ENCODE data around the gene PTTG1.

PTTG1 gene

GRCh38 chr5:160382346-160382745, 39.3 kb upstream of the PTTG1 start:
- Histone ChIP-seq H4K8ac (ENCODE audit: low read depth, low read length) (no peak overlapping the region), H3K18ac (ENCODE audit: low read length) (no peak overlapping the region), H2AFZ (ENCODE audit: low read length) (no peak overlapping the region), H2BK5ac (ENCODE audit: low read length) (no peak overlapping the region), H3K9ac (ENCODE audit: low read depth, low read length, poor library complexity) (no peak overlapping the region), H3K14ac (ENCODE audit: low read length) (no peak overlapping the region), H3K27ac (replicated peaks; ENCODE audit: low read length) (no peak overlapping the region), H3K4ac (ENCODE audit: low read length) (no peak overlapping the region), H3K79me1 (ENCODE audit: low read depth, low read length) (no peaks in the 10 kb centered on the region), H3K4me1 (ENCODE audit: control insufficient read depth in 2 of 2, insufficient read depth in 1 of 2, low read depth in 1 of 2, low read length in 2 of 2) (peaks cover 0 to 7% of the 10 kb centered on the region in 2 donors), H2BK12ac (ENCODE audit: low read length) (no peak overlapping the region), H3K9me3 (replicated peaks in 1 of 2; ENCODE audit: control insufficient read depth in 2 of 2, insufficient read depth in 1 of 2, low read depth in 1 of 2, low read length in 2 of 2) (peaks cover 0 to 3% of the 10 kb centered on the region in 2 donors), H2BK120ac (ENCODE audit: low read depth, low read length) (no peak overlapping the region), H4K91ac (ENCODE audit: low read depth, low read length, poor library complexity) (no peak overlapping the region), H2BK15ac (ENCODE audit: low read length) (no peak overlapping the region), H3K27me3 (ENCODE audit: control insufficient read depth in 3 of 3, insufficient read depth in 3 of 3, low read depth in 1 of 3, low read length in 3 of 3) (no peaks in the 10 kb centered on the region), H2AK5ac (ENCODE audit: low read depth, low read length) (no peak overlapping the region), H3K23ac (ENCODE audit: low read depth, low read length, poor library complexity) (no peak overlapping the region), H3K4me2 (ENCODE audit: insufficient read depth, low read length, poor library complexity, severe bottlenecking) (no peak overlapping the region), H3K4me3 (ENCODE audit: low read length in 2 of 2) (no peak overlapping the region), H3K36me3 (replicated peaks in 1 of 2; ENCODE audit: control insufficient read depth in 2 of 2, insufficient read depth in 2 of 2, low read length in 2 of 2) (no peaks in the 10 kb centered on the region)
- no CpG with 5 or more reads among the region's 3 CpGs for WGBS, 2 donors (ENCODE audit: extremely low coverage in 2 of 2, insufficient read length in 2 of 2, insufficient replicate concordance in 1 of 2)
- DNase-seq (ENCODE audit: low spot score), result no peak

- no peak overlapping the region for H3K4me2 ChIP-seq (ENCODE audit: insufficient read depth, low read length, poor library complexity, severe bottlenecking)
- H3K79me1 ChIP-seq (ENCODE audit: low read depth, low read length), result no peaks in the 10 kb centered on the region
- H2BK5ac ChIP-seq (ENCODE audit: low read length), result no peak overlapping the region
- no peak overlapping the region for H3K4me3 ChIP-seq (ENCODE audit: low read length in 2 of 2)
- H3K36me3 ChIP-seq (replicated peaks in 1 of 2; ENCODE audit: control insufficient read depth in 2 of 2, insufficient read depth in 2 of 2, low read length in 2 of 2), result peaks cover 0 to 6% of the 10 kb centered on the region in 2 donors
- H4K91ac ChIP-seq (ENCODE audit: low read depth, low read length, poor library complexity), result no peak overlapping the region
- H2BK15ac ChIP-seq (ENCODE audit: low read length), result no peak overlapping the region
- no peak overlapping the region for H2AFZ ChIP-seq (ENCODE audit: low read length)
- peaks cover 0 to 2% of the 10 kb centered on the region in 2 donors for H3K4me1 ChIP-seq (ENCODE audit: control insufficient read depth in 2 of 2, insufficient read depth in 1 of 2, low read depth in 1 of 2, low read length in 2 of 2)
- peaks cover 3 to 17% of the 10 kb centered on the region in 2 donors for H3K9me3 ChIP-seq (replicated peaks in 1 of 2; ENCODE audit: control insufficient read depth in 2 of 2, insufficient read depth in 1 of 2, low read depth in 1 of 2, low read length in 2 of 2)
- H3K23ac ChIP-seq (ENCODE audit: low read depth, low read length, poor library complexity), result no peak overlapping the region
- no peaks in the 10 kb centered on the region for H3K27me3 ChIP-seq (ENCODE audit: control insufficient read depth in 3 of 3, insufficient read depth in 3 of 3, low read depth in 1 of 3, low read length in 3 of 3)
- no peak overlapping the region for H3K4ac ChIP-seq (ENCODE audit: low read length)
- H2BK120ac ChIP-seq (ENCODE audit: low read depth, low read length), result no peak overlapping the region
- no peak overlapping the region for H2AK5ac ChIP-seq (ENCODE audit: low read depth, low read length)
- WGBS, 2 donors (ENCODE audit: extremely low coverage in 2 of 2, insufficient read length in 2 of 2, insufficient replicate concordance in 1 of 2), result no CpG with 5 or more reads among the region's 1 CpG
- no peak overlapping the region for H4K8ac ChIP-seq (ENCODE audit: low read depth, low read length)
- no peak overlapping the region for H3K18ac ChIP-seq (ENCODE audit: low read length)
- no peak overlapping the region for H2BK12ac ChIP-seq (ENCODE audit: low read length)
- no peak overlapping the region for H3K27ac ChIP-seq (replicated peaks; ENCODE audit: low read length)
- no peak overlapping the region for H3K9ac ChIP-seq (ENCODE audit: low read depth, low read length, poor library complexity)
- H3K14ac ChIP-seq (ENCODE audit: low read length), result no peak overlapping the region
- DNase-seq (ENCODE audit: low spot score), result no peak
Observed at GRCh38 chr5:160384681-160385080, 37.0 kb upstream of the PTTG1 start.

GRCh38 chr5:160385496-160385895, 36.2 kb upstream of the PTTG1 start:
- no peak overlapping the region for H3K4me3 ChIP-seq (ENCODE audit: low read length in 2 of 2)
- peaks cover 3 to 17% of the 10 kb centered on the region in 2 donors for H3K9me3 ChIP-seq (replicated peaks in 1 of 2; ENCODE audit: control insufficient read depth in 2 of 2, insufficient read depth in 1 of 2, low read depth in 1 of 2, low read length in 2 of 2)
- H3K4me2 ChIP-seq (ENCODE audit: insufficient read depth, low read length, poor library complexity, severe bottlenecking), result no peak overlapping the region
- no peak overlapping the region for H2BK5ac ChIP-seq (ENCODE audit: low read length)
- H2BK12ac ChIP-seq (ENCODE audit: low read length), result no peak overlapping the region
- H4K8ac ChIP-seq (ENCODE audit: low read depth, low read length), result no peak overlapping the region
- no peak overlapping the region for H2BK120ac ChIP-seq (ENCODE audit: low read depth, low read length)
- H3K27me3 ChIP-seq (ENCODE audit: control insufficient read depth in 3 of 3, insufficient read depth in 3 of 3, low read depth in 1 of 3, low read length in 3 of 3), result no peaks in the 10 kb centered on the region
- no peak overlapping the region for H2AFZ ChIP-seq (ENCODE audit: low read length)
- H3K18ac ChIP-seq (ENCODE audit: low read length), result no peak overlapping the region
- H3K27ac ChIP-seq (replicated peaks; ENCODE audit: low read length), result no peak overlapping the region
- no peak overlapping the region for H3K9ac ChIP-seq (ENCODE audit: low read depth, low read length, poor library complexity)
- no peaks in the 10 kb centered on the region for H3K79me1 ChIP-seq (ENCODE audit: low read depth, low read length)
- H3K14ac ChIP-seq (ENCODE audit: low read length), result no peak overlapping the region
- no peak overlapping the region for H2AK5ac ChIP-seq (ENCODE audit: low read depth, low read length)
- H3K36me3 ChIP-seq (replicated peaks in 1 of 2; ENCODE audit: control insufficient read depth in 2 of 2, insufficient read depth in 2 of 2, low read length in 2 of 2), result peaks cover 0 to 6% of the 10 kb centered on the region in 2 donors
- no peak overlapping the region for H4K91ac ChIP-seq (ENCODE audit: low read depth, low read length, poor library complexity)
- no peak overlapping the region for H2BK15ac ChIP-seq (ENCODE audit: low read length)
- no peak overlapping the region for H3K4ac ChIP-seq (ENCODE audit: low read length)
- no peak for DNase-seq (ENCODE audit: low spot score)
- H3K4me1 ChIP-seq (ENCODE audit: control insufficient read depth in 2 of 2, insufficient read depth in 1 of 2, low read depth in 1 of 2, low read length in 2 of 2), result no peaks in the 10 kb centered on the region
- H3K23ac ChIP-seq (ENCODE audit: low read depth, low read length, poor library complexity), result no peak overlapping the region

GRCh38 chr5:160387445-160387844, 34.2 kb upstream of the PTTG1 start:
- H4K91ac ChIP-seq (ENCODE audit: low read depth, low read length, poor library complexity), result no peak overlapping the region
- WGBS, 2 donors (ENCODE audit: extremely low coverage in 2 of 2, insufficient read length in 2 of 2, insufficient replicate concordance in 1 of 2), result no CpG with 5 or more reads among the region's 1 CpG

More at GRCh38 chr5:160387445-160387844, 34.2 kb upstream of the PTTG1 start:
- H3K27ac ChIP-seq (replicated peaks; ENCODE audit: low read length), result no peak overlapping the region
- no peaks in the 10 kb centered on the region for H3K27me3 ChIP-seq (ENCODE audit: control insufficient read depth in 3 of 3, insufficient read depth in 3 of 3, low read depth in 1 of 3, low read length in 3 of 3)
- no peak overlapping the region for H3K4me2 ChIP-seq (ENCODE audit: insufficient read depth, low read length, poor library complexity, severe bottlenecking)
- no peak overlapping the region for H3K23ac ChIP-seq (ENCODE audit: low read depth, low read length, poor library complexity)
- no peak overlapping the region for H3K18ac ChIP-seq (ENCODE audit: low read length)
- no peak overlapping the region for H3K14ac ChIP-seq (ENCODE audit: low read length)
- no peak overlapping the region for H4K8ac ChIP-seq (ENCODE audit: low read depth, low read length)
- H2AFZ ChIP-seq (ENCODE audit: low read length), result no peak overlapping the region
- H3K4ac ChIP-seq (ENCODE audit: low read length), result no peak overlapping the region
- no peak overlapping the region for H2BK5ac ChIP-seq (ENCODE audit: low read length)
- H2AK5ac ChIP-seq (ENCODE audit: low read depth, low read length), result no peak overlapping the region
- H3K4me1 ChIP-seq (ENCODE audit: control insufficient read depth in 2 of 2, insufficient read depth in 1 of 2, low read depth in 1 of 2, low read length in 2 of 2), result no peaks in the 10 kb centered on the region
- peaks cover 0 to 6% of the 10 kb centered on the region in 2 donors for H3K36me3 ChIP-seq (replicated peaks in 1 of 2; ENCODE audit: control insufficient read depth in 2 of 2, insufficient read depth in 2 of 2, low read length in 2 of 2)
- H2BK120ac ChIP-seq (ENCODE audit: low read depth, low read length), result no peak overlapping the region
- H3K9ac ChIP-seq (ENCODE audit: low read depth, low read length, poor library complexity), result no peak overlapping the region
- no peaks in the 10 kb centered on the region for H3K79me1 ChIP-seq (ENCODE audit: low read depth, low read length)
- peaks cover 3 to 17% of the 10 kb centered on the region in 2 donors for H3K9me3 ChIP-seq (replicated peaks in 1 of 2; ENCODE audit: control insufficient read depth in 2 of 2, insufficient read depth in 1 of 2, low read depth in 1 of 2, low read length in 2 of 2)
- no peak overlapping the region for H3K4me3 ChIP-seq (ENCODE audit: low read length in 2 of 2)
- no peak overlapping the region for H2BK12ac ChIP-seq (ENCODE audit: low read length)
- DNase-seq (ENCODE audit: low spot score), result no peak
- no peak overlapping the region for H2BK15ac ChIP-seq (ENCODE audit: low read length)
